DMS53 treated with DMSO at 0.1 percent for 48 hours (cell line): ENCODE results near the gene LDLRAD4.

Source experiments
- DNase-seq: peaks from one replicate; lab custom pipeline; 2025; ENCODE audit not compliant: unreplicated experiment; lab: John Stamatoyannopoulos, UW

LDLRAD4 gene

GRCh38 chr18:13524811-13525210 is 306.3 kb downstream of the LDLRAD4 start:
- no peak for DNase-seq

GRCh38 chr18:13525381-13526029 is 306.9 kb downstream of the LDLRAD4 start:
- no peak for DNase-seq

- DNase-seq: no peak
Measured at GRCh38 chr18:13526519-13526918, 308.0 kb downstream of the LDLRAD4 start.

- DNase-seq: no peak
Measured at GRCh38 chr18:13527256-13527655, 308.7 kb downstream of the LDLRAD4 start.

GRCh38 chr18:13527730-13528129 is 309.2 kb downstream of the LDLRAD4 start:
- DNase-seq: no peak

- DNase-seq: no peak
Measured at GRCh38 chr18:13528739-13529392, 310.3 kb downstream of the LDLRAD4 start.

- no peak for DNase-seq
Measured at GRCh38 chr18:13530033-13530878, 311.7 kb downstream of the LDLRAD4 start.

- DNase-seq: no peak
Measured at GRCh38 chr18:13530879-13531387, 312.4 kb downstream of the LDLRAD4 start.

GRCh38 chr18:13531681-13532325 is 313.2 kb downstream of the LDLRAD4 start:
- DNase-seq: no peak

GRCh38 chr18:13532406-13533075 is 314.0 kb downstream of the LDLRAD4 start:
- no peak for DNase-seq

- DNase-seq: no peak
Measured at GRCh38 chr18:13534631-13535030, 316.1 kb downstream of the LDLRAD4 start.

- DNase-seq: no peak
Measured at GRCh38 chr18:13536578-13536977, 318.0 kb downstream of the LDLRAD4 start.

- no peak for DNase-seq
Measured at GRCh38 chr18:13537022-13537780, 318.6 kb downstream of the LDLRAD4 start.

- no peak for DNase-seq
Measured at GRCh38 chr18:13538630-13539029, 320.1 kb downstream of the LDLRAD4 start.

GRCh38 chr18:13539050-13539449 is 320.5 kb downstream of the LDLRAD4 start:
- DNase-seq: no peak

- DNase-seq: no peak
Measured at GRCh38 chr18:13539843-13540476, 321.4 kb downstream of the LDLRAD4 start.

- DNase-seq: no peak
Measured at GRCh38 chr18:13540477-13541182, 322.1 kb downstream of the LDLRAD4 start.

- DNase-seq: no peak
Measured at GRCh38 chr18:13541621-13542519, 323.3 kb downstream of the LDLRAD4 start.
